GM21360 (cell line): ENCODE data around the gene ULBP1.
"Not testable (repeated sequence)": the region's sequence is repeated elsewhere in the genome, so short reads cannot be mapped to it uniquely, and the experiment has no call there.

ENCODE experiments used
- ATAC-seq: cut with Tn5 transposase; IDR thresholded peaks from one replicate; pipeline ENCODE4 v1.9.1; 2021; ENCODE audit warnings: mild to moderate bottlenecking, moderate library complexity; ENCODE audit not compliant: unreplicated experiment

The ULBP1 gene

GRCh38 chr6:149933036-149933435 is 30.7 kb upstream of the ULBP1 start:
- no peak for ATAC-seq

- no peak for ATAC-seq
Measured at GRCh38 chr6:149933461-149933860, 30.3 kb upstream of the ULBP1 start.

- ATAC-seq = no peak
Measured at GRCh38 chr6:149934249-149935156, 29.2 kb upstream of the ULBP1 start.

- ATAC-seq = no peak
Measured at GRCh38 chr6:149935246-149935645, 28.5 kb upstream of the ULBP1 start.

- ATAC-seq = no peak
Measured at GRCh38 chr6:149935668-149936067, 28.1 kb upstream of the ULBP1 start.

GRCh38 chr6:149936743-149937142 is 27.0 kb upstream of the ULBP1 start:
- no peak for ATAC-seq

GRCh38 chr6:149938013-149938570 is 25.7 kb upstream of the ULBP1 start:
- ATAC-seq = not testable (repeated sequence)

- ATAC-seq = peak; percentile 67
Measured at GRCh38 chr6:149938571-149939355, 25.0 kb upstream of the ULBP1 start.

GRCh38 chr6:149939356-149939648 is 24.4 kb upstream of the ULBP1 start:
- ATAC-seq = no peak

- ATAC-seq = no peak
Measured at GRCh38 chr6:149939909-149940671, 23.7 kb upstream of the ULBP1 start.

- no peak for ATAC-seq
Measured at GRCh38 chr6:149940672-149940982, 23.1 kb upstream of the ULBP1 start.

- peak; percentile 51 for ATAC-seq
Measured at GRCh38 chr6:149941583-149942460, 21.9 kb upstream of the ULBP1 start, which contains the start of gene ULBP2. Gene ULBP2, plus strand, starts transcription at chr6:149942014. Its CDS starts 59 bp downstream, at chr6:149942073.

- no peak for ATAC-seq
Measured at GRCh38 chr6:149942461-149942829, 21.3 kb upstream of the ULBP1 start.

GRCh38 chr6:149943321-149943720 is 20.4 kb upstream of the ULBP1 start:
- ATAC-seq = not testable (repeated sequence)

GRCh38 chr6:149945276-149945675 is 18.5 kb upstream of the ULBP1 start:
- ATAC-seq = not testable (repeated sequence)

- ATAC-seq = not testable (repeated sequence)
Measured at GRCh38 chr6:149946631-149947030, 17.1 kb upstream of the ULBP1 start.

GRCh38 chr6:149947533-149947932 is 16.2 kb upstream of the ULBP1 start:
- not testable (repeated sequence) for ATAC-seq

GRCh38 chr6:149948011-149948410 is 15.7 kb upstream of the ULBP1 start:
- no peak for ATAC-seq

- no peak for ATAC-seq
Measured at GRCh38 chr6:149948616-149949015, 15.1 kb upstream of the ULBP1 start.

GRCh38 chr6:149950423-149950822 is 13.3 kb upstream of the ULBP1 start:
- ATAC-seq = no peak
